Stimulated activated CD8-positive, alpha-beta memory T cell treated with anti-CD3 and anti-CD28 coated beads, Interleukin-4, amount 100 ng/mL, for 48 hours (primary cell): Measurements from ENCODE around the gene L3MBTL3.

ENCODE experiments used
- DNase-seq: peaks from one replicate; pipeline ENCODE4 v3.0.0-alpha.2; 2020

The L3MBTL3 gene

DNA sequence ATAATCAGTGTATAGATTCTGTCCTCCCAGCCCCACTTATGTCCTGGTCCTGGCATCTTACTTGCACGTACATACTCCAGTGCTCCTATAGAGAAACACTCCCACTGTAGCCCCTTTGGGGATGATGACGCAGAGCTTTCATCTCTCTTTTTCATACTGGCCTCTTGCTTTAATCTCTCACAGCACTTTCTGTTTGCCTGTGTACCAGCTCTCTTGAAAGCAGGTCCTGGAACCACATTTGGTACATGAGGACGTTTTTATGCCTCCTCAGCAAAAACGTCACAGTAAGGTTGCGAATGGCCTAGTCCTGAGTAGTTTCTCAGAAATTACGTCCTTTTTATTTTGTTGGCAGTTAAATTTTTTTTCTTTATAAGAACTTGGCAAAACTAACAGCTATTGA lies 10.8 kb downstream of the L3MBTL3 start:
- no peak for DNase-seq

DNA sequence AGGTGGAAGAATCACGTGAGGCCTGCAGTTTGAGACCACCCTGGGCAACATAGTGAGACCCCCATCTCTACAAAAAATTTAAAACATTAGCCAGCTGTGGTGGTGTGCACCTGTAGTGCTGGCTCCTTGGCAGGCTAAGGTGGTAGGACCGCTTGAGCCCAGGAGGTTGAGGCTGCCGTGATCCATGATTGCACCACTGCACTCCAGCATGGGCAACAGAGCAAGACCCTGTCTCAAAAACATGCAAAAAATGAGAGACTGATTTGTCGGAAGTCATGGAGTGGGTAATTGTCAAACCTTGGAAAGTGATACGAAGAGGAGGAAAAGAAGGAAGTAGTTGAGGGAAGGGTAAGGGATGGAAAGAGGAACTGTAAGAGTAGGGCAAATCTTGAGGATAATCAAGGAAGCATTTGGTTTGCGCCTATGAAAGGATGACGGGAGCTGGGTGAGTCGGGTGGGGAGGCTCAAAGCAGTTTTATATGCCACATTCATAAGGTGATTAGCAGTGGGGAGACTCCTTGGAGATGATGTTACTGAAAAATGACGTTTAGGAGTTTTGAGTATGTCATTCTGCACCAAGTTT lies 14.5 kb downstream of the L3MBTL3 start:
- no peak for DNase-seq

DNA sequence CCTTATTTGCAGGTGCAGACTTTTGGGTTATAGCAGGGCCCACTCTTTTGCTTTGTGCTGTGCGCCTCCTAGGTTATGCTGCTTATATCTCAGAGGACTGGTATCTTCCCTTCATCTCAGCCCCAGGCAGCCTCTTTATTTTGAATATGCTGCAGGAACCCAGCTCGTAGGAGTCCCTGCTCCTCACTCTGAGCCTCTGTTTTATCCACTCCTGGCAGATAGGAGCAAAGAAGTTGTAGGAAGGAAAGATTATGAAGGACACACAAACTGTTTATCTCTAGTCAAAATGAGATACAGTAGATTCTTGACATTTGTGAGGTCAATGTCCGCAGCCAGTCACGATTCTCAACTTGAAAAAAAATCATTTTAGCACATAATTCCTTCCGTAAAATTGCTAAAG lies 15.6 kb downstream of the L3MBTL3 start:
- no peak for DNase-seq

DNA sequence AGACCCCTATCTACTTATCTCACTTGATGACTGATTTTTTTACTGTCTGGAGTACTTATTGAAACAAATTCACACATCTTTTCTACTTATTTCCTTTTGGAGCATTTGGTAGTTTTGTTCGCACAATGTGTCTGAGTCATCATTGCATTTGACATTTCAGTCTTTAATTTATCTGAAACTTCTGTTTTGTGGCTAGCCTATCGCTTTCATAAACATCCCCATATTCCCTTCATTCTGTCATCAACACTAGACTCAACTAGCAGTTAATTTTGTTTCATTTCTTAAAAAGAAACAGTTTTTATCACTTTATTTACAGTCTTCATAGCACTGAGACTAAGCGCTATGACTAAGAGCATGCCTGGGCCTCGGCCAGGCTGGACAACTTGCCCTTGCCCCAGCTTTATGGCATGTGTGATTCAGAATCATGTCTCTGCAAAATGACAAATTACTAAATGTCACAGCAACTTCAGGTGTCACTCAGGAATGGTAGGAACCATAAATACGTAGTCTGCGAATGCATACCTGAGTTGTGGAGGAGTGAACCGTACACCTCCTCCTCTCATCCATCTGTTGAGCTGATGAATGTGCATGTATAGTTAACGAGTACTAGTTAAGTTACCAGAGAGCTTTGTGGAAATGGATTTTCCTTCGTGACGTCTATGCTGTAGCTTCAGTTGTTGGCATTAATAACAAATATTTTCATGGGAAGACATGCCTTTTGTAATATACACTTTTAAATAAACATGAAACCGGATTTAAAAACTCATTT lies 16.2 kb downstream of the L3MBTL3 start:
- DNase-seq: no peak

DNA sequence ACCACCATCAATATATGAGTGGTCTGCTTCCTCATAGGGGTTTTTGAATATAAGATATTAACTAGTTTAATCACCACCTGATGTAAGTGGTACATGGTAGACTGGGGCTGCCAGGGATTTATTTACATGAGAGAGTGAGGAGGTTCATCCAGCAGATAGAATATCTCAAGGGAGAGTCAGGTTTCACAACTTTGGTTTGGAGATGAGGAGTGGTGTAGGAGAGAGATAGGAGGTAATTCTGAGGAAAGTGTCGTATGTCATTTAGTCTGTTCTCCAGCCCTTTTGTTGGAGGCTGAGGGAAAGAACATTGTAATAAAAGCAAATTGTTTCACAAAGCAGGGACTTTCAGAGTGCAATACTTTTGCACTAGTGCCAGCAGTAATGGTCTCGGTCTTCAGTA lies 16.8 kb downstream of the L3MBTL3 start:
- DNase-seq: no peak

DNA sequence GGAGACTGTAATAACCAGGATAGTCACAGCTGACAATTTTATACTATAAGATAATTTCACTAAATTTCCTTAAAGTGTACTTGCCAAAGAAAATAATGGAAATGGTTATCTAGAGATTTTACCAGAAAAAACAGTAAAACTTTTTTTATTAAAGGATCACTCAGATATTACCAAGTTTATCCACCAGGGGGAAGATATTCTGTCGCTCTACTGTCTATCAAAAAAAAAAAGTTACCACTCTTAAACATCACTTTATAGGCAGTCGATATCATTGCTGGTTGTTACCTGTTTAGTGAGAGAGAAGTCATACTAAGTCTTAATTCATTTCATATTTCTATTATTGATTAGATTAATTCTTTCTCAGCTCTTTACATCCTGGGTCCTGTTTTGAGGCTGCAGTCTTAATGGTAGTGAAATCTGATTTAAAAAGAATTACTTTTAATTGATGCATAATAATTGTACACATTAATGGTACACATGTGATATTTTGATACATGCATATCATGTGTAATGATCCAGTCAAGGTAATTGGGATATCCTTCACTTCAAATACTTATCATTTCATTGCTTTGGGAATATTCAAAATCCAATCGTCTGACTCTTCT lies 18.9 kb downstream of the L3MBTL3 start:
- no peak for DNase-seq

DNA sequence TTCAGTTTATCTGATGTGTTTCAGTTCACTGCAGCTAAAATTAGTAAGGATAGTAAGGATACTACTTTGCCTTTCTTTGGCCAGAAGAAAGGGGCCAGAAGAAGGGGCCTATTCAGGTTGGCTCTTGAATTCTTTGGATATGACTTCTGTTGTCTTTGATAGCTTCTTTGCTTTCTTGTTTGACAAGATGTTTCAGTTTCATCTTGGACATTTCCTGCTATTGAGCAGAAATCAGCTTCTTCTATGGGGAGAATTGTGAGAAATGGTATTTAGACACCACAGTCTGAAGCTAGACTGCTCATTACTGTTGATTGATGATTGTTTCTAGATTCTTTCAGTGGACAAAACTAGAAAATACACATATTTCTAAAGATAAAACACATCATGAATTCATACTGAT lies 23.2 kb downstream of the L3MBTL3 start:
- DNase-seq: no peak

DNA sequence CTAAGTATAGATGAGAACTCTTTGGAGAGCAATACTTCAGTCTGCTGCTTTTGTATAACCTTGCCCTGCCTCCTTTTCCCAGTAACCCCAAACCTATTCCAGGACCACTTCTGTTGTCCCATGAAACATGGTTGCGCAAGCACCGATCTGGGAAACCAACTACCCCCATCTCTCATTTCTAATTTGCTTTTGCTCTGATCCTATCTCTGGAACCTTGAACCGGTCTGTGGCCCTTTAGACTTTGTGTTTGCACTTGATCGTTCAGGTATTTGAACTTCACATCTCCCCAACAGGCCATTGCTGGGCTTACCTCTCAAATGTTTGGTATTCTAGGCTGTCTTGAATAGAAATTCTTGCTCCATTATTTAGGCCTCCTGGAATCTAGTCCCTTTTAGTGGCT lies 25.0 kb downstream of the L3MBTL3 start:
- DNase-seq: no peak

DNA sequence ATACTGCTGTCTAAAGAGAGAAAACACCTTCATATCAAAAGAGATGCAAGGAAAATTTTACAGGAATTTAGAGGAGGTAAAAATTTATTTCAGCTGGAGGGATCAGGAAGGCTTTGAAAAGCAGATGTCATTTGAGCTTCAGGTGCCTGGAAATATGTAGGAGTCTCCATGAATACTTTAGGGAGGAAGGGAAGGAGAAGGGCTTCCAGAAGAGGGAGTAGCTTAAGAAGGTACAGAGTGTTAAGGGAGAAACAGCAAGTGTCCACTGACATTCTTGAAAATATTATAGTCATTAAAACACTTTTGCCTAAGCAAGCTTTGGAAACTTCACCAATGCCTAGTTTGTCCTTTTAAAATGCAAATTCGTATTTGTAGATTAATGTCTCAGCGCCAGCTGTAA lies 27.2 kb downstream of the L3MBTL3 start:
- no peak for DNase-seq

DNA sequence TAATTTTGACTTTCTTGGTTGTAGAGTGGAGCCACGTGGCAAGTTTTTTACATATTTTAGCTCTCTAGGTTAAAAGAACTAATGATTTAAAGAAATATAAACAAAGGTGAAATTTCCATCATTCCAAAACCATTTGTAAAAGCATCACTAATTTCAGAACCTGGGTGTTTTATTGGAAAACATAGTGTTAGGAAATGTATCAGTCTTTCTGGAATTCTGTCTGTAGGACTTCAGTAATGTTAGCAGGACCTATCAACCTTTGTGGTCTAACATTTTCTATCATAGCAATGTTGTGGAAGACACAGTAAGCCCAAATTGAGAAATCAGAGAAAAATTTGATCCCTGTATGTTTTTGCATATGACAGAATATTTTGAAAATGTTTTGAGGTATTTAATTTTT lies 28.3 kb downstream of the L3MBTL3 start:
- DNase-seq: no peak

DNA sequence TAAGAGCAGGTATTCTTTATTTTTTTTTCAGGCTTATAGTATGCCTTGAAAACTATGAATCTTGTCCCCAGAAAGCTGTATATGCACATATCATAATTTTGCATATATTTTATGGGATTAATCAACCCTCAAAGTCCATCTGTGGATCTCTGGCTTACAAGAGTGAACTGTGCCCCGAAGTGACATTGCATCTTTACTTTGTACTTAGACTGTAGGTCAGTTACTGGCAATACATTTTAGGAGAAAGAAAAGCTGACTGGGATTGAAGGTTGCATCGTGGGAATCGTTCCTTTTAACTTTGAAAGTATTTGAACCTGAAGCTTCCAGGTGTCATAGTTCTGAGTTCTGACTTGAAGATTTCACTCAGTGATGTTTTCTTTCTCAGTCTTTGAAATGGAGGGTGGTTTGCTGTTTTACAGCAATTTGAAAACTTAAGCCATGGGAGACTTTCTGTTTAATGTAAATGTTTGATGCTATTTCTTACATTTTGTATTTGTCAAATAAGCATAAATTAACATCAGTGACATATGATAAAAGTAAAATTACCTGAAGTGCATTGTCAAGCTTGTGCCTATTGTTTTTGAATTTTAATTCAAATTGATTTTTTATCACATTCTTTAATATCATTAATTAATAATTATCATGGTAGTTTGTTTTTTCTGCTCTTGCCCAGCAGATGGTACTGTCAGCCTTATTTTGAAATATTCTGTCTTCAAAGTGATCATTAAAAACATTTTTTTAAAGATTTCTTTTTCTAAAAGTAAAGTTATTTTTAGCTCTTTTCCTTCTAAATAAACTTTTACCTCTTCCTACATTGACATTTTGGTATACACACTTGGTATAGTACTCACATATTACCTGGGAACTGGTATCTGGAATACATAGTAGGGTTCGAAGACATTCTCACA lies 29.0 kb downstream of the L3MBTL3 start:
- DNase-seq: no peak

DNA sequence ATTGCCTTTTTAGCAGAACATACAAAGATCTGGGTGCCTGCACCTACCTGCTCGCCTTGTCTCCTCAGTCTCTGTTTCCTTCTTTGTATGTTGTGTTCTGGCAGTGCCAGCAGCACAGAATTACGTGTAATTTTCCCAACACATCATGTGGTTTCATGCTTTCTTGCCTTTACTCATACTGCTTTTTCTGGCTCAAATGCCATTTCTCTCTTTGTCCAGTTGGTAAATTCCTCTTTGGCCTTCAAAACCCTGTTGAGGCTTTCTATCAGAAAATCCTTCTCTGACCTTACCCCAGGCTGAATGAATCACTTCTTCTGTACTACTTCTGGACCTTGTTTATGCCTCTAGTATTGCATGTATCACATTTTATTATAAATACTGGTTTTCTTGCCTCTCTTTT lies 31.8 kb downstream of the L3MBTL3 start:
- no peak for DNase-seq

DNA sequence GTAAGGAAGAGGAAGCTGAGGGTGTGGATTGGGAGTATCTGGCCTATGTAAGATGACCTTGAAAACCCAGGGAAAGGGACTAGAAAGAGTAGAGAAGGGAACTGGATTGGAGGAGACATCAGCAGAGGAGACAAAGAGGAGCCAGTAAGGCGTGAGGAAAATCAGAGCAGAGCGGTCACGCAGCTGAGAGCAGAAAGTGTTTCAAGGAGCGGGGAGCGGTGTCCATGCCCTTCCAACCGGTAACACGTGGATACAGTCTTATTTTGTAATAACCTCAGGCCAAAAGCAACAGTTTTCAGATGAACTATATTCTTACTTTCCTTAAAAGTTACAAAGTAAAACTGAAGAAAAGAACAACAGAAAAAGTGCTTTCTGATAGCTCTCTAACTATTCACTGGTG lies 36.3 kb downstream of the L3MBTL3 start:
- DNase-seq: no peak

DNA sequence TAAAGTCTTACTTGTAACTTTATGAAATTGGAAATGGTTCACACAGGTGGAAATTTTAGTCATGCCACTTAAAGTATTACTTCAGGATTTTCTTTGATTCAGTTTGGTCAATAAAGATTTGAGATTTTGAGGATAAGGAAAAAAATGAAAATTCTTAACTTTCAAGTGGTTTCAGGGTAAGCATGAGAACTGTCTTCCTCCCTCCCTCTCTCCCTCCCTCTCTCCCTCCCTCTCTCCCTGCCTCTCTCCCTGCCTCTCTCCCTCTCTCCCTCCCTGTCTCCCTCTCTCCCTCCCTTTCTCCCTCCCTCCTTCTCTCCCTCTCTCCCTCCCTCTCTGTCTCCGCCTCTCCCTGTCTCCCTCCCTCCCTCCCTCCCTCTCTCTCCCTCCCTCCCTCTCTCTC lies 36.9 kb downstream of the L3MBTL3 start:
- no peak for DNase-seq

DNA sequence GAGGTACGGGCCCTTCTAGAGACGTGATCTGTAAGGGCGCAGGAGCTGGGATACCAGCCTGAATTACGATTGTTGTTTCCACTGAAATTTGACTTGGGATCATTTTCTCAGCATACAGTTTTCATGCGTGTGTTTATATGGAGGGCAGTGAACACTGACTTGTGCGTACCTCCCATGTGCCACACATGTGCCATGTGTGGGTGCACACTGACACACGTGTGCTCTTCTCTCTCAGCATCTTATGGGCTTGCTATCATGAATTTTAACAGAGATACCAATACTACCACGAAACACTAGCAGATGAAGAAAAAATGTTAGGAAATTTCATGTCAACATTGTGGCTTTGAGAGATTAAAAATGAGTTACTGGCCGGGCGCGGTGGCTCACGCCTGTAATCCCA lies 39.1 kb downstream of the L3MBTL3 start:
- DNase-seq: no peak

DNA sequence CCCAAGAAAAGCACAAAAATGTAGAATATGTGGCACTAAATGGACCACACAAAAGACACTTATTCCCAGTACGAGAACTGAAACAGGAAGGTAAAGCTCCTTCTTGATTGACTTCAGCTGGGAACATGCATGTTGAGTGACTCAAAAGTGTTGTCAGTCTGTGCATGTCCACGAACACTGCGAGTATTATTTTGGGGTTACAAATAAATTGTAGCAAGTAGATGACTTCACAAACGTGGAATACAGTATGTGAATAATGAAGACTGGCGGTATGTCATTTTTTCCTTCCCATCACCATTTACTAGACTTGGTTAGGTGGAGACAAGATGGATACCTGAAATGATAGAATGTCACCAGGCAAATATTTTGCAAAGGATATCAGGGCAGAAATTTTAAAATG lies 45.4 kb downstream of the L3MBTL3 start:
- DNase-seq: no peak

DNA sequence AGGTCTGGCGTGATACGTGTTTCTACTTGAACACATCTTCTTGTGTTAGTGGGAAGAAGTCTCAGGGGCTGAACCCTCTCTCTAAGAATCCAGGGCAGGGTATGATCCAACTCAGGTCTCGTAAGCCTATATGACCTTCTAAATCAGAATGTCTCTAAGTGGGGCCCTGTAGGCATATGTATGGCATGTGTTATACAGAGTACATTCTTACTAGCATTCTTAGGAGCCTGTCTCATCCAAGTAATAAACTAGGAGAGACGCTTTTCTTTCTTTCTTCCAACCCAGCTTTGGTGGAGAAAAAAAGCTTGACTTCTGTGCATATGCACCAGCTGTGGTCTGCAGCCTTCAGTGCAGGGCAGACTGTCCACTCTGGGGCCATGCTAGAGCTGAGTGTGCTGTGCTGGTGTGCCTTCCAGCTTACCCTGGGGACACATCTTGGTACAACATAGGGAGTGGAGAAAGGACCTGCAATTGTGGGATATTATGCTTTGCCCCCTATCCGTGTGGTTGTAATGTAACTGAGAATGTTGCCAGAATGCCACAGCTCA lies 47.3 kb downstream of the L3MBTL3 start:
- DNase-seq: no peak

DNA sequence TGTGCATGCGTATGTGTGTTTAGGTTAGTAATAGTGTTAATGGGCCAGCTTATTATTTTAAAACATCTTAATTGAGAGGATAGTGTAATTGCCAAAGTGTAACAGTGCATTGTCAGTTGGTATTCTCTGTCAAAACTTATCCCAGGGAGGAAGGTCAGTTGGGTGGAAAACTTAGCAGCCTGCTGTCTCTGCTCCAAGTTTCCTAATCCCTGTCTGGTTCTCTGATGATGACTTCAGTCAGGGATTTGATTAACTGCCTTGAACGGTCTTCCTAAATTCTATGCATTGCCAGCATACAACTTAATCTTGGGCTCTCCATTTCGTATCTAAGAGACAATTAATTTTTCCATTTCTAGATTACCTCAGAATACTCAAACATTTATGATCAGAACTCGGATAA lies 51.1 kb downstream of the L3MBTL3 start:
- DNase-seq: no peak

DNA sequence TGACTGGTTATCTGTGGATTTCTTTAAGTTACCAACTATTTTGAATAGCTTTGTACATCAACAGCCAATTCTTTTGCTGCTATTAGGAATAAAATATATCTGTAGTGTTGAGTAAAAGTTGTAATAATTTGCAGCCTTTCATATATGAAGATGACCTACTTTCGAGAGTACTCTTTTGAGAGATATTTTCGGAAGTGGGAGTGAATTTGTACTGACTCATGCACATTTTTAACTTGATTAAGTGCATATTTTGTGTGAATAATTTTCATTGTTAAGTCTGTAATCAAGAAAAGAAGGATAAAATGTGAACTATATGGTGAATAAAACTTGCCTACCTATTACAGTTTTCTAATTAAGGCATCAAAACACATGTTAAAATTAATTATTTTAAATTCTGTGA lies 51.9 kb downstream of the L3MBTL3 start:
- DNase-seq: no peak

DNA sequence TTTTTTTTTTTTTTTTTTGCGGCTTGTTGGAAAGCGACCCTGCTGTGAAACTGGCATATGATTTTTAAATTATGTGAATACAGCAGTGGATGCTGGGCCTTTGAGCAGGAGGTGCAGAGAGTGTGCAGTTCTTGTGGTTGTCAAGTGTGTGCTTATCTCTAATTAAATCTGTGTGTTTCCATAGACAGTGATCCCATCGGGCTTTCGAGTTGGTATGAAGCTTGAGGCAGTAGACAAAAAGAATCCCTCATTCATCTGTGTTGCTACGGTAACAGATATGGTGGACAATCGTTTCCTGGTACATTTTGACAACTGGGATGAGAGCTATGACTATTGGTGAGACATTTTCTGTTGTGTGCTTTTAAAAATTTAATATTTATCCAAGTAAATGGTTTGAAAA lies 52.4 kb downstream of the L3MBTL3 start:
- DNase-seq: no peak

DNA sequence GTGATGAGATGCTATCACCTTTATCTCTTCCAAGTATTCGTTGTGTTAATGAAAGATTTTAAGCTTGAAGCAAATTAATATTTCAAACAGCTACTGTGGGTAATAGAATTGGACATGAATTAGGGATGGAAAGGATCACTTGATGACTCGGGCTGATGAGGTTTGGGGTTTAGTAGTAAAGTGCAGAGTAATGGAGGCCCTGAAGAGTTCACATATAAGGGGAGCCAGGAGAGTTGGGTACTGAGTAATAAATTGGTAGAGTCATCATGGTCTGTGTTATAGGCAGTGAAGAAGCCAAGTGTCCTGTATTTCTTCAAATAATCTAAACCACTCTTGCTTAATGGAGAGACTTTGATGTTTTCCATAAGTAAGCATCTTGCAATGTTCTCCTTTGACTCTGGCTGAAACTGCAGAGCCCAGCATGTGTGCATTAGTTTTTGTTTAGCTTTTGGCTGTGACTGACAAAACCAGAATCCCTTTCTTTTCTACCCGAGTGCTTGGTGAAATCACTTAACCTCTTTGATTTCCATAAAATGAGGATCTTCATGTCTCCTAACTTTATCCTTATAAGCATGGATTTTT lies 57.6 kb downstream of the L3MBTL3 start:
- DNase-seq: no peak

DNA sequence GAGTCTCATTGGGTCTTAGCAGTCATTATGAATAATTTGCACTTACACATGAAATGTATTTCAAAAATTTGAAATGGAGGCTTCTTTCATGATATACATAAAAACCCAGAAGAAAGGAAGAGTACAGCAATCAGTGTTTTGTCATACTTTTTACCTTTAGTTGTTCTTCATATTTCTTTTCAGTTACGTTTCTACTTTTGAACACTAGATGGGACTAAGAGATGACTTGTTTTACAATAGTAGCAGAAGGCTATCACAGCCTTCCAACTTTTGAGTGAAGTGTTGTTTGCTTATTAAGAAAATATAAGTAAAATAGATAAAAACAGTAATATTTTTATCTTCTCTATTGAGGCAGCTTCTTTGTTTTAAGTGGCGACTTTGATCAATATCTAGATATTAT lies 58.1 kb downstream of the L3MBTL3 start:
- DNase-seq: no peak

DNA sequence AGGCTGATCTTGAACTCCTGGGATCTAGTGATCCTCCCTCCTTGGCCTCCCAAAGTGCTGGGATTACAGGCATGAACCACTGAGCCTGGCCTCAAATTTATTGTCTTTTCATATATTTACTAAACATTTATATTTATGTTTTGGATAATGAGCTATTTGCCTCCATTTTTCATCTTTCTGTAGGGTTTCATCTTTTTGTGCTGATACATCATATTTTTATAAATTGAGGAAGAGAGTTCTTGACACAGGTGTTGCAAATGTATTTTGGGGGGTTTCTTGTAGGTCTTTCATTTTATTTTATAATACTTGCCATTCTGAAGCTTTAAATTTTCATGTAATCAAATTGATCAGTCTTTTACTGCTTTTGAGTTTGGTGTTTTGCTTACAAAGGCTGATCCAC lies 72.4 kb downstream of the L3MBTL3 start:
- no peak for DNase-seq
